Skeletal muscle tissue (tissue), 4 donors: ENCODE measurements around the gene CAPZB. TPM values are rescaled to one million over a fixed set of nuclear protein-coding genes. Genes with fewer than 3 reads are reported as not detected.

Experiments
- H3K27ac ChIP-seq: one replicate; pipeline ENCODE4 v1.7.0; 2013; ENCODE audit warnings: mild to moderate bottlenecking, low read depth, low read length, inconsistent platforms
- H3K27me3 ChIP-seq, 3 donors: one replicate each; pipeline ENCODE4 v1.7.0; 2013; ENCODE audit warnings: low read length in 3 of 3; ENCODE audit not compliant: control insufficient read depth in 3 of 3, insufficient read depth in 3 of 3
- H3K36me3 ChIP-seq, 3 donors: one replicate each; pipeline ENCODE4 v1.7.0; 2013; ENCODE audit warnings: low read length in 3 of 3; ENCODE audit not compliant: control insufficient read depth in 3 of 3, insufficient read depth in 3 of 3
- H3K4me1 ChIP-seq, 3 donors: one replicate each; pipeline ENCODE4 v1.7.0; 2013; ENCODE audit warnings: low read length in 3 of 3, mild to moderate bottlenecking in 3 of 3; ENCODE audit not compliant: control insufficient read depth in 3 of 3, insufficient read depth in 3 of 3
- H3K4me3 ChIP-seq, 3 donors: one replicate each; pipeline ENCODE4 v1.7.0; 2013; ENCODE audit warnings: low read length in 3 of 3
- H3K9ac ChIP-seq, 3 donors: one replicate each; pipeline ENCODE4 v1.7.0; 2013; ENCODE audit warnings: low read length in 3 of 3, mild to moderate bottlenecking in 3 of 3, moderate library complexity in 2 of 3, low read depth in 1 of 3
- H3K9me3 ChIP-seq, 3 donors: one replicate each; pipeline ENCODE4 v1.7.0; 2013; ENCODE audit warnings: low read length in 3 of 3; ENCODE audit not compliant: control insufficient read depth in 3 of 3
- total RNA-seq: library from RNA; depleted of rRNA; stranded (reverse); fragments of >200 nt; gene quantifications from one replicate; pipeline ENCODE4 v1.2.3, GENCODE V29; 2014
- donor health status: Osteomylitis.

Gene CAPZB
- total RNA-seq, 1 donor from 2014 or later: 67.3 TPM

- Histone ChIP-seq H3K4me3 (no peak overlapping the region), H3K36me3 (peaks cover 43 to 46% (median 43%) of the 10 kb centered on the region in 3 donors), H3K27me3 (no peaks in the 10 kb centered on the region), H3K27ac (no peak overlapping the region), H3K9me3 (no peaks in the 10 kb centered on the region), H3K9ac (no peak overlapping the region), H3K4me1 (no peaks in the 10 kb centered on the region)
Observed at GRCh38 chr1:19329611-19330010, 155.7 kb downstream of the CAPZB start.

DNA sequence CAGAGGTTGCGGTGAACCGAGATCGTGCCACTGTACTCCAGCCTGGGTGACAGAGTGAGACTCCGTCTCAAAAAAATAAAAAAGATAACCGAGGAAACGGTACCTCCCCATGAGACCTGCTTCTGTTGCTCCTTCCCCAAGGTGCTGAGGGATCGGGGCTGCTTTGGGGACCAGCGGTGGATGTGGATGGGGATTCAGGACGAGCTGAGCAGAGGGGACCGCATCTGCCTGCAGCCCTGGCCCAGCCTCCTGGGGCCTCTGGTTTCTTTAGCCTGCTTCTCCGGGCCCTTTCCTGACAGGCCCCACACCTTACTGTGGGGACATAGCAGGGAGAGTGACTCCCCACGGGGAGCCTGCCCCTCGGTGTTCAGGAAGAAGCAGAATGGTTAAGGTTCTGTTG, 156.2 kb downstream of the CAPZB start:
- H3K27ac ChIP-seq: no peak overlapping the region
- no peak overlapping the region for H3K9ac ChIP-seq
- H3K4me1 ChIP-seq: no peaks in the 10 kb centered on the region
- H3K4me3 ChIP-seq: no peak overlapping the region
- no peaks in the 10 kb centered on the region for H3K9me3 ChIP-seq
- H3K36me3 ChIP-seq: peaks cover 47 to 50% (median 48%) of the 10 kb centered on the region in 3 donors
- H3K27me3 ChIP-seq: no peaks in the 10 kb centered on the region

- Histone ChIP-seq H3K4me3 (no peak overlapping the region), H3K27ac (no peak overlapping the region)
Observed at GRCh38 chr1:19328486-19328885, 156.9 kb downstream of the CAPZB start.

DNA sequence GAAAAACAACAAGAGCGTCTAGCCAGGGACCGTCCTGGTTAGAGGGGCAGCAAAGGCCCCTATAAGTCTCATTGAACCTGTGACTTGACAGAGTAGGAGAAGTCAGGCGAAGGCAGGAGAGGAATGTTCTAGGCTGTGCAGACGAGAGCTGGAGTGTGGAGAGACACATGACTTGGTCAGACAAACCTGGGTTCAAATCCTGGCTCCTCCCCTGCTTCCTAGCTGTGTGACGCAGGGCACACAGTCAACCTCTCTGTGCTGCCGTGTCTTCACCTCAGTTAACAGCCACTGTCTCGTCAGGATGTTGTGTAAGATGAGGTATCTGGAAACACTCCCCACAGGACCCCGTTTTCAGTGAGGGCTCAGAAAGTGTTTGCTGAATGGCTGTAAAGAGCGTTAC, 157.6 kb downstream of the CAPZB start:
- Histone ChIP-seq H3K9me3 (no peaks in the 10 kb centered on the region), H3K9ac (no peak overlapping the region), H3K36me3 (peaks cover 51 to 57% (median 53%) of the 10 kb centered on the region in 3 donors), H3K4me1 (no peaks in the 10 kb centered on the region), H3K27ac (no peak overlapping the region), H3K4me3 (no peak overlapping the region), H3K27me3 (no peaks in the 10 kb centered on the region)

More at GRCh38 chr1:19328486-19328885, 156.9 kb downstream of the CAPZB start:
- no peaks in the 10 kb centered on the region for H3K4me1 ChIP-seq
- no peaks in the 10 kb centered on the region for H3K9me3 ChIP-seq
- H3K27me3 ChIP-seq: no peaks in the 10 kb centered on the region
- no peak overlapping the region for H3K9ac ChIP-seq
- peaks cover 51 to 57% (median 52%) of the 10 kb centered on the region in 3 donors for H3K36me3 ChIP-seq

DNA sequence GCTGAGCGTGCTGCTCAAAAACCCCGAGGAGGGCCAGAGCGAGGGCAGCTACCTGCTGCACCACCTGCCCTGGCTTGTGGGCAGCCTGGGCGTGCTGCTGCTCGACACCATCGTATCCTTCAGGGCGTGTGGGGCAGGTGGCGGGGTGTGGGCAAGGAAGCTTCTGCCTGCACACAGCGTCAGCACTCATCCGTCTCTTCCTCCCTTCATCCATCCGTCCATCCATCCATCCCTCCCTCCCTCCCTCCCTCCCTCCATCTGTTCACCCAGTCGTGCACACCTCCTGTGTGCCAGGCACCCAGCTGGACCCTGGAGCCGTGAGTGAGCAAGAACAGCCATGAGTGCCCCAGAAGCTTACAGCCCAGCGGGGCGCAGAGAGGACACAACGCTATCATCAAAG, 158.0 kb downstream of the CAPZB start:
- peaks cover 51 to 60% (median 53%) of the 10 kb centered on the region in 3 donors for H3K36me3 ChIP-seq
- no peak overlapping the region for H3K9ac ChIP-seq
- no peaks in the 10 kb centered on the region for H3K9me3 ChIP-seq
- no peak overlapping the region for H3K4me3 ChIP-seq
- no peak overlapping the region for H3K27ac ChIP-seq
- H3K4me1 ChIP-seq: no peaks in the 10 kb centered on the region
- H3K27me3 ChIP-seq: no peaks in the 10 kb centered on the region

- Histone ChIP-seq H3K27me3 (no peaks in the 10 kb centered on the region), H3K36me3 (peaks cover 54 to 62% (median 55%) of the 10 kb centered on the region in 3 donors), H3K9ac (no peak overlapping the region), H3K4me1 (no peaks in the 10 kb centered on the region), H3K27ac (no peak overlapping the region), H3K4me3 (no peak overlapping the region), H3K9me3 (no peaks in the 10 kb centered on the region)
Observed at GRCh38 chr1:19326748-19327065, 158.6 kb downstream of the CAPZB start.

DNA sequence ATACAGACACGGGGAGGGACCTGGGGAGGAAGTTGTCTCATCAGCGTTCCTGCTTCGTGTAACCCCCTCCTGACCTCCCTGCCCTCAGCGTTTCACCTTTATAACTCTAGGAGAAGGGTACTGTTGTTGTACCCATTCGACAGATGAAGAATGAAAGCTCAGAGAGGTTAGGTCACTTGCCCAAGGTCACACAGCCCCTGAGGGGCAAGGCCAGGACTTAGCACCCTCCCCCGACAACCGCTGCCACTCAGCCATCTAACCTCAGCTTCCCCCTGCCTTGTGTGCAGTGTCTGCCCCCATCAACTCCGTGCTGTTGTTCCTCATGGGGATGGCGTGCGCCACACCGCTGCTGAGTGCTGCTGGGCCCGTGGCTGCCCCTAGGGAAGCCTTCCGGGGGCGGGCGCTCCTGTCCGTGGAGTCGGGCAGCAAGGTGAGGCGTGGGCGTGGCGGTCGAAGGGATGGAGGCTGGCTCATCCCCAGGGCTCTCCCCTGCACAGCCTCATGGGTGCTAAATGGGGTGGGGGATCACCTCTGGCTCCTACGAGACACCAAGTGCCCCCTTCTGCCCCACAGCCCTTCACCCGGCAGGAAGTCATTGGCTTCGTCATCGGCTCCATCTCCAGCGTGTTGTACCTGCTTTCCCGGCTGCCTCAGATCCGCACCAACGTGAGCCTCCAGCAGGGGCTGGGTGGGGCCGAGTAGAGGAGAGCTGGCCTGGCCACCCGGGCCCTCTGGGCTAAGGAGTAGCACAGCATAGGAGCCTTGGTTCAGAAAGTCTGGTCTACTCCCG, 159.2 kb downstream of the CAPZB start:
- no peaks in the 10 kb centered on the region for H3K9me3 ChIP-seq
- no peak overlapping the region for H3K9ac ChIP-seq
- H3K27ac ChIP-seq: no peak overlapping the region
- no peaks in the 10 kb centered on the region for H3K27me3 ChIP-seq
- H3K36me3 ChIP-seq: peaks cover 54 to 58% (median 58%) of the 10 kb centered on the region in 3 donors
- H3K4me1 ChIP-seq: no peaks in the 10 kb centered on the region
- H3K4me3 ChIP-seq: no peak overlapping the region

DNA sequence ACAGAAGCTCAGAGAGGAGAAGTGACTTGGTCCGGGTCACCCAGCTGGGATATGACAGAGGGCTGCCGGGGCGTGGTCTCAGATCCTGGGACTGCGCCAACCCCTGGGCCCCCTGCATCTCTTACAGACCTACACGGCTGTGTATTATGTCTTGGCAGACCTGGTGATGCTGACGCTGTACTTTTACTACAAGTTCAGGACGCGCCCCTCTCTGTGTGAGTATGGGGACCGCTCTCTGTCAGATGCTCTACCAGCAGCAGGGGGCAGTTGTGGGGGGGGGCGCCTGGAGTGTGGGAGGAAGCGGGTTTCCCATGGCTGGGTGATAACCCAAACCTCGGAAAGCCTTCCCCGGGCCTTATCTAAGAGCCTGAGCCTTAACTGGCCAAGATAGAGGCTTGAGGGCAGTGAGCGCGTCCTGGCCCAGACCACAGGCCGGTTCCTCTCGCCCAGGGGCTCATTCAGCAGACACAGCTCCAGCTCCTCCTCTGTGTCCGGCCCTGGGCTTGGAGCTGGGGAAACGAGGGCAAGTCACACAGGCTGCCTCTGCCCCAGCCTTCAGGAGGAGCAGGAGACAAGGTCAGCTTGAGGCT, 159.9 kb downstream of the CAPZB start:
- H3K4me3 ChIP-seq: no peak overlapping the region
- no peak overlapping the region for H3K9ac ChIP-seq
- H3K27me3 ChIP-seq: no peaks in the 10 kb centered on the region
- no peaks in the 10 kb centered on the region for H3K4me1 ChIP-seq
- peaks cover 54 to 58% (median 58%) of the 10 kb centered on the region in 3 donors for H3K36me3 ChIP-seq
- no peak overlapping the region for H3K27ac ChIP-seq
- H3K9me3 ChIP-seq: no peaks in the 10 kb centered on the region

GRCh38 chr1:19324665-19324990, 160.7 kb downstream of the CAPZB start:
- Histone ChIP-seq H3K9me3 (no peaks in the 10 kb centered on the region), H3K9ac (no peak overlapping the region), H3K4me3 (no peak overlapping the region), H3K27me3 (no peaks in the 10 kb centered on the region), H3K36me3 (peaks cover 51 to 54% (median 52%) of the 10 kb centered on the region in 3 donors), H3K27ac (no peak overlapping the region), H3K4me1 (no peaks in the 10 kb centered on the region)

DNA sequence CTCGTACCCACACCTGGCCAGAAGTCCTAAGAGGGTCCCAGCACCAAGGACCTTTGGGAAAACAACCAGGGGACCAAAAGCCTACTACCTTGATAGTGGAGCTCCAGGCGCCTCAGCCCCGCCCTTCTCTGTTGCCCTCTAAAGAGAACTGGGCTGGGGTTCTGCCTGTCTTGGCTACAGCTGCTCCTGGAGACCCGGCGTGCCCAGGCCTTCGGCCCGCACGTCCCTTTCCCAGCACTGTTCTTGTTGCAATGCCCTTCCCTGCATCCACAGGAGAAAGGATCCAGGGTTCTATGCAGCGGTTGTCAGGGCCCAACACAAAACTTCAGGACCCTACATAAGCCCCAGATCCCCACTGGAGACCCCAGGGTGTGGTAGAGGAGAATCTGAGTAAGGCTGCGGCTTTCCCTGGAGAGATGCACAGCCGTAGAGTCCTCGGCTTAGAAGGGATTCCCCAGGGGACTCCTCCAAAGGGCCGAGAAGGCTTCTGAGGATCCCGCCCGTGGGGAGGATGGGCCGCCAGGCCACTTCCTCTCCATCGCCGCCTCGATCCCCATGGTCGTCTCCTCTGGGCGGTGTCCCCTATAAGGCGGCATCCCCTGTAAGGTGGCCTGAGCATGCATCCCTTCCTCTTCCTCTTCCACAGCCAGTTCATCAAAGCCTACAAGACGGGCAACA, 161.2 kb downstream of the CAPZB start:
- Histone ChIP-seq H3K36me3 (peaks cover 51 to 53% (median 52%) of the 10 kb centered on the region in 3 donors), H3K9me3 (no peaks in the 10 kb centered on the region)

More for the DNA sequence above, 161.2 kb downstream of the CAPZB start:
- no peak overlapping the region for H3K27ac ChIP-seq
- H3K4me3 ChIP-seq: no peak overlapping the region
- no peaks in the 10 kb centered on the region for H3K27me3 ChIP-seq
- H3K9ac ChIP-seq: no peak overlapping the region
- H3K4me1 ChIP-seq: no peaks in the 10 kb centered on the region
